IMR-90 (cell line): ENCODE results near the gene PLCG2. TPM values are rescaled to one million over a fixed set of nuclear protein-coding genes. Genes with fewer than 3 reads are reported as not detected.

Experiments
- ATAC-seq: fragments of 200-7000 bp; cut with Tn5 transposase; 2 replicates; pipeline ENCODE4 v1.9.1; 2020; ENCODE audit warnings: low read depth, mild to moderate bottlenecking, moderate library complexity
- BruUV-seq: library from RNA; stranded (reverse); fragments of 400-500 nt; replicated peaks from 2 replicates; lab custom pipeline; 2021; lab: Mats Ljungman, UMichigan
- CTCF ChIA-PET: fragments of 300-600 bp; formaldehyde crosslinking; extraction: SDS; loops from one replicate; lab custom pipeline; 2021; ENCODE audit warnings: antibody characterized with exemption; lab: Yijun Ruan, JAX
- POLR2A ChIA-PET: fragments of 300-600 bp; sonication (Branson Sonifier 250); formaldehyde crosslinking; loops from one replicate; lab custom pipeline; 2022; ENCODE audit warnings: antibody characterized with exemption; ENCODE audit not compliant: unreplicated experiment; lab: Charles Lee
- DNase-seq: peaks from one replicate; pipeline ENCODE4 v3.0.0; 2013
- H2AFZ ChIP-seq: replicated peaks from 2 replicates; pipeline ENCODE3; 2013; ENCODE audit warnings: low read length, mild to moderate bottlenecking; ENCODE audit not compliant: poor library complexity
- H2AK5ac ChIP-seq: 2 replicates; pipeline ENCODE4 v1.6.1; 2013; ENCODE audit warnings: low read depth, low read length, inconsistent platforms
- H2AK9ac ChIP-seq: replicated peaks from 2 replicates; pipeline ENCODE3; 2013; ENCODE audit warnings: mild to moderate bottlenecking, low read depth, low read length, moderate library complexity; ENCODE audit not compliant: poor library complexity
- H2BK120ac ChIP-seq: 2 replicates; pipeline ENCODE4 v1.6.1; 2013; ENCODE audit warnings: low read depth, low read length, inconsistent platforms
- H2BK15ac ChIP-seq: 3 replicates; pipeline ENCODE4 v1.6.1; 2013; ENCODE audit warnings: low read depth, low read length, inconsistent platforms
- H2BK20ac ChIP-seq: 2 replicates; pipeline ENCODE4 v1.6.1; 2013; ENCODE audit warnings: low read depth, mild to moderate bottlenecking, inconsistent platforms, low read length, moderate library complexity
- H2BK5ac ChIP-seq: 2 replicates; pipeline ENCODE4 v1.6.1; 2013; ENCODE audit warnings: mild to moderate bottlenecking, low read depth, low read length, inconsistent platforms; ENCODE audit not compliant: poor library complexity, severe bottlenecking
- H3K14ac ChIP-seq: replicated peaks from 2 replicates; pipeline ENCODE4 v1.6.1; 2013; ENCODE audit warnings: low read depth, low read length, inconsistent platforms
- H3K18ac ChIP-seq: 2 replicates; pipeline ENCODE4 v1.6.1; 2013; ENCODE audit warnings: low read depth, low read length, control low read depth
- H3K23ac ChIP-seq: 2 replicates; pipeline ENCODE4 v1.6.1; 2013; ENCODE audit warnings: low read depth, low read length, inconsistent platforms
- H3K27ac ChIP-seq: 2 replicates; pipeline ENCODE4 v1.5.1; 2013; ENCODE audit warnings: mild to moderate bottlenecking, control low read depth, low read length; ENCODE audit not compliant: insufficient read depth
- H3K27me3 ChIP-seq: 2 replicates; pipeline ENCODE4 v1.6.1; 2013; ENCODE audit warnings: low read length; ENCODE audit not compliant: control insufficient read depth, insufficient read depth
- H3K36me3 ChIP-seq: 2 replicates; pipeline ENCODE4 v1.6.1; 2013; ENCODE audit warnings: low read length, mixed read lengths; ENCODE audit not compliant: control insufficient read depth, insufficient read depth
- H3K4ac ChIP-seq: 2 replicates; pipeline ENCODE4 v1.6.1; 2013; ENCODE audit warnings: low read depth, low read length, inconsistent platforms
- H3K4me1 ChIP-seq: 2 replicates; pipeline ENCODE4 v1.6.1; 2013; ENCODE audit warnings: low read length, mixed read lengths; ENCODE audit not compliant: control insufficient read depth, insufficient read depth
- H3K4me2 ChIP-seq: 2 replicates; pipeline ENCODE4 v1.6.1; 2013; ENCODE audit warnings: low read depth, mild to moderate bottlenecking, control low read depth, low read length, moderate library complexity
- H3K4me3 ChIP-seq: 2 replicates; pipeline ENCODE4 v1.5.1; 2013; ENCODE audit warnings: low read depth, mild to moderate bottlenecking, control low read depth, low read length, moderate library complexity; ENCODE audit not compliant: insufficient read depth
- H3K56ac ChIP-seq: 2 replicates; pipeline ENCODE4 v1.6.1; 2013; ENCODE audit warnings: low read length, inconsistent platforms; ENCODE audit not compliant: insufficient read depth; ENCODE audit errors: extremely low read depth
- H3K79me1 ChIP-seq, 2 experiments: 2 replicates each; pipeline ENCODE4 v1.6.1; 2013; ENCODE audit warnings: low read length in 2 of 2, inconsistent platforms in 1 of 2, low read depth in 1 of 2
- H3K9ac ChIP-seq: 2 replicates; pipeline ENCODE4 v1.6.1; 2013; ENCODE audit warnings: low read depth, low read length, control low read depth
- H3K9me1 ChIP-seq: 2 replicates; pipeline ENCODE4 v1.6.1; 2013; ENCODE audit warnings: low read length, inconsistent platforms; ENCODE audit not compliant: insufficient read depth
- H3K9me3 ChIP-seq: 2 replicates; pipeline ENCODE4 v1.6.1; 2013; ENCODE audit warnings: low read length; ENCODE audit not compliant: control insufficient read depth, insufficient read depth
- H4K20me1 ChIP-seq: 2 replicates; pipeline ENCODE4 v1.6.1; 2013; ENCODE audit warnings: low read length, inconsistent platforms; ENCODE audit not compliant: insufficient read depth
- H4K5ac ChIP-seq: 2 replicates; pipeline ENCODE4 v1.6.1; 2013; ENCODE audit warnings: mild to moderate bottlenecking, low read depth, low read length, control low read depth
- H4K8ac ChIP-seq, 2 experiments: 2 replicates each; pipeline ENCODE4 v1.6.1; 2013; ENCODE audit warnings: low read depth in 2 of 2, low read length in 2 of 2, control low read depth in 1 of 2, inconsistent platforms in 1 of 2
- H4K91ac ChIP-seq: 2 replicates; pipeline ENCODE4 v1.6.1; 2013; ENCODE audit warnings: low read depth, low read length, inconsistent platforms; ENCODE audit not compliant: insufficient read depth
- BHLHE40 ChIP-seq: fragments of 150-350 bp; IDR thresholded peaks from 2 replicates; pipeline ENCODE4 v1.6.1; 2016; ENCODE audit warnings: mild to moderate bottlenecking, low read depth, low read length
- CEBPB ChIP-seq: IDR thresholded peaks from 2 replicates; pipeline ENCODE4 v1.6.1; 2012; ENCODE audit warnings: low read depth, low read length, improper control_type of control experiment
- CHD1 ChIP-seq: IDR thresholded peaks from 2 replicates; pipeline ENCODE4 v1.6.1; 2012; ENCODE audit warnings: low read depth, low read length, improper control_type of control experiment
- CTCF ChIP-seq: conservative IDR thresholded peaks from 2 replicates; pipeline ENCODE4 v1.5.1; 2012; ENCODE audit warnings: mild to moderate bottlenecking, low read depth, low read length, improper control_type of control experiment
- ELK1 ChIP-seq: fragments of 150-350 bp; IDR thresholded peaks from 2 replicates; pipeline ENCODE4 v1.6.1; 2016; ENCODE audit warnings: low read depth, mild to moderate bottlenecking, low read length, moderate library complexity, borderline replicate concordance
- FOS ChIP-seq: fragments of 150-350 bp; IDR thresholded peaks from 2 replicates; pipeline ENCODE4 v1.6.1; 2016; ENCODE audit warnings: low read depth, low read length
- MAFK ChIP-seq: IDR thresholded peaks from 2 replicates; pipeline ENCODE4 v1.6.1; 2012; ENCODE audit warnings: low read depth, low read length, improper control_type of control experiment
- MAZ ChIP-seq: IDR thresholded peaks from 2 replicates; pipeline ENCODE4 v1.6.1; 2012; ENCODE audit warnings: low read depth, mild to moderate bottlenecking, low read length, improper control_type of control experiment, moderate library complexity, borderline replicate concordance
- MXI1 ChIP-seq: IDR thresholded peaks from 2 replicates; pipeline ENCODE4 v1.6.1; 2012; ENCODE audit warnings: low read depth, mild to moderate bottlenecking, low read length, moderate library complexity, borderline replicate concordance
- NFE2L2 ChIP-seq: fragments of 150-350 bp; IDR thresholded peaks from 2 replicates; pipeline ENCODE4 v1.6.1; 2016; ENCODE audit warnings: low read depth, mild to moderate bottlenecking, low read length
- POLR2A ChIP-seq: IDR thresholded peaks from 2 replicates; pipeline ENCODE4 v1.6.1; 2012; ENCODE audit warnings: mild to moderate bottlenecking, low read depth, low read length
- RAD21 ChIP-seq: IDR thresholded peaks from 2 replicates; pipeline ENCODE4 v1.6.1; 2012; ENCODE audit warnings: low read length, improper control_type of control experiment
- RCOR1 ChIP-seq: IDR thresholded peaks from 2 replicates; pipeline ENCODE4 v1.6.1; 2012; ENCODE audit warnings: mild to moderate bottlenecking, low read length, improper control_type of control experiment; ENCODE audit not compliant: insufficient replicate concordance
- RFX5 ChIP-seq: IDR thresholded peaks from 2 replicates; pipeline ENCODE4 v1.8.0; 2012; ENCODE audit warnings: low read depth, mild to moderate bottlenecking, low read length, moderate library complexity
- USF2 ChIP-seq: fragments of 150-350 bp; IDR thresholded peaks from 2 replicates; pipeline ENCODE4 v1.6.1; 2017; ENCODE audit warnings: mild to moderate bottlenecking, antibody characterized with exemption, low read length, low read depth
- WGBS, 2 experiments: methylation state at CpG; one replicate each; pipeline versions ENCODE4 v1.1.5 to v1.1.7; 2013; ENCODE audit warnings: missing lambda C conversion rate in 2 of 2; ENCODE audit not compliant: insufficient read length in 1 of 2; ENCODE audit errors: extremely low coverage in 2 of 2; 5-methylcytosine and 5-hydroxymethylcytosine counted together
- dilution Hi-C: fragments of 300-500 bp; cut with HindIII; formaldehyde crosslinking; loops from one replicate; pipeline ENCODE4 v1.14.3; 2018; ENCODE audit warnings: low sequenced_read_pairs; ENCODE audit not compliant: unreplicated experiment
- in situ Hi-C: fragments of 300-500 bp; cut with MboI; formaldehyde crosslinking; loops from 3 replicates; pipeline ENCODE4 v1.14.3; 2019; ENCODE audit warnings: low sequenced_read_pairs, inconsistent platforms, mixed read lengths
- intact Hi-C: fragments of 100-400 bp; cut with micrococcal nuclease; formaldehyde crosslinking; loops from 2 replicates; pipeline ENCODE4 v1.10.0; 2022
- polyA plus RNA-seq, 3 experiments: library from polyadenylated mRNA; depleted of rRNA; stranded (reverse); fragments of >200 nt; gene quantifications; 2 replicates each; pipeline ENCODE4 v1.2.3, GENCODE V29; 2012; ENCODE audit warnings: low replicate concordance in 1 of 3
- total RNA-seq: library from RNA; depleted of rRNA; stranded (reverse); fragments of >200 nt; gene quantifications from 2 replicates; pipeline ENCODE4 v1.2.3, GENCODE V29; 2012

The PLCG2 gene
- total and polyA plus RNA-seq, 2 of the 4 experiments (the other 2 are of a cell fraction) = 0.14 to 0.18 TPM

- H4K20me1 ChIP-seq = no peaks in the 10 kb centered on the region
- H3K27me3 ChIP-seq = no peaks in the 10 kb centered on the region; the same call in none of the 2 replicates
- dilution Hi-C loops = no loop called here
- no peaks in the 10 kb centered on the region for H3K9me1 ChIP-seq
- no TSS peak for BruUV-seq
- H3K9ac ChIP-seq = no peak overlapping the region
- ChIA-PET POLR2A (no interaction called here), CTCF (no interaction called here)
- no peak overlapping the region for H3K4ac ChIP-seq
- no peak overlapping the region for H4K8ac ChIP-seq
- intact Hi-C loops = no loop called here
- peaks cover 7% of the 10 kb centered on the region for H3K9me3 ChIP-seq
- WGBS, 2 experiments = 40% methylated on average over 1 of the region's 5 CpGs; no CpG with 5 or more reads in 1 of the 2 experiments
- H3K4me1 ChIP-seq = no peaks in the 10 kb centered on the region
- no peak overlapping the region for H3K4me3 ChIP-seq
- H2BK120ac ChIP-seq = no peak overlapping the region
- no peak overlapping the region for H2AFZ ChIP-seq
- H3K4me2 ChIP-seq = no peak overlapping the region
- TF ChIP-seq CHD1 (no peak), RFX5 (no peak), POLR2A (no peak), BHLHE40 (no peak), RAD21 (no peak), FOS (no peak), MAZ (no peak), CTCF (no peak), MXI1 (no peak), CEBPB (no peak), NFE2L2 (no peak), MAFK (no peak), ELK1 (no peak), RCOR1 (no peak), USF2 (no peak)
- H2AK9ac ChIP-seq = no peak overlapping the region
- H2AK5ac ChIP-seq = no peak overlapping the region
- no peak overlapping the region for H3K23ac ChIP-seq
- ATAC-seq = no peak
- no peak overlapping the region for H4K91ac ChIP-seq
- H3K56ac ChIP-seq = no peak overlapping the region
- peaks cover 1% of the 10 kb centered on the region; the same call in 1 of the 2 replicates for H3K36me3 ChIP-seq
- no peak overlapping the region for H3K27ac ChIP-seq
- no peak overlapping the region for H3K14ac ChIP-seq
- in situ Hi-C loops = no loop called here
- no peak overlapping the region for H2BK5ac ChIP-seq
- no peak overlapping the region for H4K5ac ChIP-seq
- H3K18ac ChIP-seq = no peak overlapping the region
- no peak overlapping the region for H2BK20ac ChIP-seq
- no peak for DNase-seq
- H3K79me1 ChIP-seq = no peaks in the 10 kb centered on the region
- no peak overlapping the region for H2BK15ac ChIP-seq
Observed at GRCh38 chr16:82004601-82005000, 225.5 kb downstream of the PLCG2 start.
